Heart left ventricle (tissue), 16 donors: ENCODE measurements around the gene SYT3. TPM values are rescaled to one million over a fixed set of nuclear protein-coding genes. Genes with fewer than 3 reads are reported as not detected.
"Not testable (repeated sequence)": the region's sequence is repeated elsewhere in the genome, so short reads cannot be mapped to it uniquely, and the experiment has no call there.

Experiments used
- ATAC-seq, 4 donors: fragments of 200-7000 bp; cut with Tn5 transposase; one replicate each; pipeline ENCODE4 v1.9.1; 2020 to 2022; ENCODE audit warnings: moderate library complexity in 4 of 4, mild to moderate bottlenecking in 3 of 4, moderate number of reproducible peaks in 1 of 4
- DNase-seq, 5 donors: peaks; one replicate each; pipeline ENCODE4 v3.0.0-alpha.2; 2020
- H3K27ac ChIP-seq, 12 donors: fragments of 200-600 bp; sonication (generic) in 4 of 12; one replicate each; pipeline versions ENCODE4 v1.5.0 to v1.8.0; 2016 to 2022; ENCODE audit warnings: mild to moderate bottlenecking in 2 of 12
- H3K27me3 ChIP-seq, 9 donors: fragments of 200-600 bp; sonication (generic) in 2 of 9; one replicate each; pipeline versions ENCODE4 v1.5.1 to v1.8.0; 2016 to 2022; ENCODE audit warnings: mild to moderate bottlenecking in 3 of 9
- H3K36me3 ChIP-seq, 9 donors: fragments of 200-600 bp; sonication (generic) in 2 of 9; one replicate each; pipeline versions ENCODE4 v1.5.0 to v1.8.0; 2018 to 2022; ENCODE audit warnings: mild to moderate bottlenecking in 2 of 9
- H3K4me1 ChIP-seq, 12 donors: fragments of 200-600 bp; sonication (generic) in 4 of 12; one replicate each; pipeline versions ENCODE4 v1.5.0 to v1.8.0; 2016 to 2022; ENCODE audit warnings: mild to moderate bottlenecking in 3 of 12
- H3K4me3 ChIP-seq, 12 donors: fragments of 200-600 bp; sonication (generic) in 4 of 12; one replicate each; pipeline versions ENCODE4 v1.5.0 to v1.8.0; 2017 to 2022; ENCODE audit warnings: mild to moderate bottlenecking in 9 of 12, moderate library complexity in 4 of 12
- H3K9me3 ChIP-seq, 12 donors: fragments of 200-600 bp; sonication (generic) in 4 of 12; one replicate each; pipeline versions ENCODE4 v1.5.0 to v1.8.0; 2016 to 2022; ENCODE audit warnings: mild to moderate bottlenecking in 1 of 12
- POLR2A ChIP-seq, 2 donors: fragments of 450-650 bp; IDR thresholded peaks; one replicate each; pipeline ENCODE4 v1.6.1; 2017; ENCODE audit warnings: antibody characterized with exemption in 2 of 2, mild to moderate bottlenecking in 2 of 2, moderate library complexity in 2 of 2
- WGBS, 4 donors: extraction: QIAGEN DNeasy Blood & Tissue Kit in 2 of 4; methylation state at CpG; one replicate each; pipeline versions ENCODE4 v1.1.5 to v1.1.7; 2013 to 2018; 5-methylcytosine and 5-hydroxymethylcytosine counted together
- intact Hi-C, 10 donors: fragments of 100-400 bp; cut with DNase I; formaldehyde crosslinking; loops; one replicate each; pipeline versions ENCODE4 v1.11.1 to v1.14.2; 2022
- polyA plus RNA-seq, 2 donors: library from polyadenylated mRNA; stranded (reverse); fragments of 200-250 nt; gene quantifications; one replicate each; pipeline ENCODE4 v1.2.3, GENCODE V29; 2013
- total RNA-seq, 9 donors: library from RNA; depleted of rRNA in 2 of 9; stranded (reverse); fragments of >200 nt in 2 of 9; fragmentation: NEBNext Ultra II Directional in 3 of 9; extraction: Animal tissue kit (Norgen Biotek cat#: 25700) in 3 of 9; gene quantifications; one replicate each; pipeline versions ENCODE4 v1.1.0 to v1.2.4, GENCODE V29; 2016 to 2023
- TF ChIP-seq, protein P1 (sequence below), 12 donors: fragments of 200-600 bp; sonication (generic) in 4 of 12; IDR thresholded peaks; one replicate each; pipeline versions ENCODE4 v1.5.0 to v1.8.0; 2018 to 2022; ENCODE audit warnings: antibody characterized with exemption in 12 of 12, mild to moderate bottlenecking in 5 of 12
- donor health status: ischemic (EF 13 %, LVEDD 7.1; RV severe dilation, severe dysfunction).
- donor health status: healthy with polysubstance abuse.
- donor health status: DM: no; HTN: yes; CAD: no.
- donor health status: DM: no; HTN: no; CAD: no.
- donor health status: ischemic (EF 25% LVEDD 6.9; RV normal size, moderate dysfunction).
- donor health status: ischemic (EF 25% LVEDD 5.7; RV mildly dilated, moderate dysfunction).
- donor health status: healthy.
- donor health status: DM: yes; HTN: yes; CAD: no.
- donor health status: ischemic (EF 35%, LVEDD 5.7; RV mildly dilated, moderate dysfunction).
- donor health status: nonischemic (EF 11% LVEDD 7.7; RV severe dilation, severe dysfunction).
- donor health status: DM: yes; HTN: yes; CAD: no.
- donor health status: PGD.
- donor health status: ischemic (EF 29% LVEDD 5.4; RV normal size, mild dysfunction).
- donor health status: nonischemic (EF 23%, LVEDD 6.1; RV moderate dilation, normal function).

Gene SYT3
- total and polyA plus RNA-seq, 11 donors = 0.06 to 0.75 (median 0.20) TPM; not detected in 6

DNA sequence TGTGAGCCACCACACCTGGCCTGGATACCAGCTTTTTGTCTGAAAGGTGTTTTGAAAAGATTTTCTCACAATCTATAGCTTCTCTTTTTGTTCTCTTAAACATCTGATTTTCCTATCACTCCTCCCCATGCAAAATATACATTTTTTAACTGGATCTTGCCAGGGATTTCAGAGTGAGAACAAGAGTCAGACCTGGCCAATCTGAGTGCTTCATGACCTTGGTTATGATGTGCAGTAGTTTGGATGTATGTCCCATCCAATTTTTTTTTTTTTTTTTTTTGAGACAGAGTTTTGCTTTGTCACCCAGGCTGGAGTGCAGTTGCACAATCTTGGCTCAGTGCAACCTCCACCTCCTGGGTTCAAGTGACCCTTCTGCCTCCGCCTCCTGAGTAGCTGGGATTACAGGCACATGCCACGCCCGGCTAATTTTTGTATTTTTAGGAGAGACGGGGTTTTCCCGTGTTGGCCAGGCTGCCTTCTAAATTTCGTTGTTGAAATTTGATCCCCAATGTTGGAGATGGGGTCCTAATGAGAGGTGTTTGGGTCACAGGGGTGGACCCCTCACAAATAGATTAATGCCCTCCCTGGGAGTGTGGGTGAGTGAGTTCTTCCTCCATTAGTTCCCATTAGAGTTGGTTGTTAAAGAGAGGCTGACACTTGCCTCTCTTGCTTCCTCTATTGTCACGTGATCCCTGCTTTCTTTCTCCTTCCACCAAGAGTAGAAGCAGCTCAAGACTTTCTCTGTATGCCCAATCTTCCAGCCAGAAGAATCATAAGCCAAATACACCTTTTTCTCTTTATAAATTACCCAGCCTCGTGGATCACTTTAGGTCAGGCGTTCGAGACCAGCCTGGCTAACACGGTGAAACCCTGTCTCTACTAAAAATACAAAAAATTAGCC is 26.9 kb downstream of the SYT3 start:
- ATAC-seq, H3K36me3 ChIP-seq, intact Hi-C loops, H3K27ac ChIP-seq, H3K9me3 ChIP-seq, H3K4me3 ChIP-seq, DNase-seq, H3K4me1 ChIP-seq: not testable (repeated sequence)
- H3K27me3 ChIP-seq = peaks cover 0 to 13% (median 0%) of the 10 kb centered on the region in 9 donors
- 74 to 85% (median 80%) methylated on average over 10 to 11 of the region's 11 CpGs for WGBS, 4 donors

- intact Hi-C loops = no loop called here
- Histone ChIP-seq H3K4me1 (peaks cover 0 to 4% (median 0%) of the 10 kb centered on the region in 12 donors), H3K27me3 (peaks cover 0 to 46% (median 11%) of the 10 kb centered on the region in 9 donors), H3K36me3 (no peaks in the 10 kb centered on the region), H3K4me3 (no peak overlapping the region), H3K9me3 (no peaks in the 10 kb centered on the region), H3K27ac (no peak overlapping the region)
- no peak for TF ChIP-seq POLR2A (IDR thresholded peaks at IDR 0.05)
- TF ChIP-seq, protein P1, sequence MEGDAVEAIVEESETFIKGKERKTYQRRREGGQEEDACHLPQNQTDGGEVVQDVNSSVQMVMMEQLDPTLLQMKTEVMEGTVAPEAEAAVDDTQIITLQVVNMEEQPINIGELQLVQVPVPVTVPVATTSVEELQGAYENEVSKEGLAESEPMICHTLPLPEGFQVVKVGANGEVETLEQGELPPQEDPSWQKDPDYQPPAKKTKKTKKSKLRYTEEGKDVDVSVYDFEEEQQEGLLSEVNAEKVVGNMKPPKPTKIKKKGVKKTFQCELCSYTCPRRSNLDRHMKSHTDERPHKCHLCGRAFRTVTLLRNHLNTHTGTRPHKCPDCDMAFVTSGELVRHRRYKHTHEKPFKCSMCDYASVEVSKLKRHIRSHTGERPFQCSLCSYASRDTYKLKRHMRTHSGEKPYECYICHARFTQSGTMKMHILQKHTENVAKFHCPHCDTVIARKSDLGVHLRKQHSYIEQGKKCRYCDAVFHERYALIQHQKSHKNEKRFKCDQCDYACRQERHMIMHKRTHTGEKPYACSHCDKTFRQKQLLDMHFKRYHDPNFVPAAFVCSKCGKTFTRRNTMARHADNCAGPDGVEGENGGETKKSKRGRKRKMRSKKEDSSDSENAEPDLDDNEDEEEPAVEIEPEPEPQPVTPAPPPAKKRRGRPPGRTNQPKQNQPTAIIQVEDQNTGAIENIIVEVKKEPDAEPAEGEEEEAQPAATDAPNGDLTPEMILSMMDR (IDR thresholded peaks at IDR 0.05) = peak in 11 of 12 donors; percentile 9 to 49 (median 21)
- WGBS, 4 donors = 12 to 17% (median 14%) methylated on average over 46 to 56 of the region's 56 CpGs
- ATAC-seq = peak; percentile 32 to 89 (median 78)
- DNase-seq = peak; percentile 50 to 85 (median 75)
These were observed 31.6 kb downstream of the SYT3 start for GRCh38 chr19:50607874-50608785.

DNA sequence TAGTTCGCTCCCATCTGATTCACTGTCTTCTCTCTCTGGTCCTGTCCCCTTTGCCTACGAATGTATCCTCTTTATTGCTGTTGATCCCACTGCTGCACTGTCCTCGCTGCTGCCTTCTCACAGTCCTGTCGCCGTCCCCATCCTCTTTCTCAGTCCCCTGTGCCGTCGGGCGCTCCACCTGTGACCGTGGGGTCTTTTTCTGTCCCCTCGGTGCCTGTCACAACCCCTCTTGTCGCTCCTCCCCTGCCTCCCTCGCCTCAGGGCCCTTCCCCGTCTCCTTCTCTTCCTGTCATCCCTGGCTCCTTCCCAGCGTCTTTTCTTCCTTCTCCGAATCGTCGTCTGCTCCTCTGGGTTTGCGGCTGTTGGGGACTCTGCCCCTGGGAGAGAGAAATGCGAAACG is 32.3 kb downstream of the SYT3 start:
- intact Hi-C loops = no loop called here
- ATAC-seq (no peak), DNase-seq (no peak)
- TF ChIP-seq, protein P1 (IDR thresholded peaks at IDR 0.05) = no peak
- no peak for TF ChIP-seq POLR2A (IDR thresholded peaks at IDR 0.05)
- no peaks in the 10 kb centered on the region for H3K36me3 ChIP-seq
- H3K9me3 ChIP-seq = no peaks in the 10 kb centered on the region
- H3K27me3 ChIP-seq = peaks cover 0 to 53% (median 18%) of the 10 kb centered on the region in 9 donors
- peaks cover 0 to 4% (median 0%) of the 10 kb centered on the region in 12 donors for H3K4me1 ChIP-seq
- WGBS, 4 donors = 57 to 74% (median 70%) methylated on average over 20 of the region's 20 CpGs
- no peak overlapping the region for H3K27ac ChIP-seq
- no peak overlapping the region for H3K4me3 ChIP-seq

- 31 to 37% (median 35%) methylated on average over 47 to 49 of the region's 58 CpGs for WGBS, 4 donors
- DNase-seq, H3K36me3 ChIP-seq, H3K27ac ChIP-seq, intact Hi-C loops, H3K4me1 ChIP-seq, H3K9me3 ChIP-seq, H3K4me3 ChIP-seq: not testable (repeated sequence)
- ATAC-seq = peak in 1 of 4 donors; percentile 60
- TF ChIP-seq, protein P1 (IDR thresholded peaks at IDR 0.05) = peak in 2 of 12 donors; percentile 7 to 24
- H3K27me3 ChIP-seq = peaks cover 0 to 60% (median 21%) of the 10 kb centered on the region in 9 donors
These were observed 33.4 kb downstream of the SYT3 start for GRCh38 chr19:50606059-50606836.

DNA sequence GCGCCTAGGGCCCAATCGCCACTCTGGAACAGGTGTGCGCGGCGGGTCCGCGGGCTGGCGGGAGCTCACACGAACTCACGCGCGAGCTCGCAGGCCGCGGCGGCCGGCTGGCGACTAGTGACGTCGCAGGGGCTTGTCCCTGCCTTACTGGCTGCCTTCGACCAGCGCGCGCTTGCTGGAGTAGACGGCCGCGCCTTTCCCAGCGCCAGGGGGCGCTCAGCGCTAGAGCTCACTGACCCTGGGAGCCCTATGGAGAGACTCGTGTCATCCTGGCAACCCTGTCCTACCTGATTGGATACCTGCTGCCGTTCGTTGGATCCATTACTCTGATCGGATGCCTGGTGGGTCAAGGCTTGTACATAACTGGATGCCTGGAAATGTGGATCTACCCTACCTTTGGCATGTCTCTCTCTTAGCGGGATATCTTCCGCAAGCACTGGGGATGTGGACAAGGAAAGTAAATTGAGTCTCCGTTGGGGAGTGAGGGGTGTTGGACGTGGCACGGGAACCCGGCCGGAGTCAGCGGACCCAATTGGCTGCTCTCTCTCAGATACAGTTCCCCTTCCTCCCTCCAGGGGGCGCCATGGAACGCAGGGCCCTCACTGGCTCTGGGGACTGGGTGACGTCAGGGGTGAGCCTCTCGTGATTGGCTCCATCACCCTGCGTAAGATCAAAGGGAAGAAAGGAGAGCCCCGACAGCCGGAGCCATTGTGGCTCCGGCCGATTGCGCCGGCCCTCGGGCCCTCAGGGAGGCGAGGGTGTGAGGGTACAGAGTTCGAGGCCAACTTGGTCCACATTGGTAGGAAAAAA is 35.2 kb downstream of the SYT3 start:
- intact Hi-C loops, H3K36me3 ChIP-seq, DNase-seq, H3K27ac ChIP-seq, H3K4me1 ChIP-seq, H3K4me3 ChIP-seq, H3K9me3 ChIP-seq: not testable (repeated sequence)
- WGBS, 4 donors = 40 to 47% (median 44%) methylated on average over 38 to 48 of the region's 56 CpGs
- H3K27me3 ChIP-seq = peaks cover 0 to 71% (median 26%) of the 10 kb centered on the region in 9 donors
- peak in 1 of 4 donors; percentile 49 for ATAC-seq
